Measurements from ENCODE around the gene SNRPD1. TPM values are rescaled to one million over a fixed set of nuclear protein-coding genes. Genes with fewer than 3 reads are reported as not detected.
"Not testable (repeated sequence)": the region's sequence is repeated elsewhere in the genome, so short reads cannot be mapped to it uniquely, and the experiment has no call there.

SNRPD1 gene
- polyA plus RNA-seq, 1 experiment: 5.8 TPM

DNA sequence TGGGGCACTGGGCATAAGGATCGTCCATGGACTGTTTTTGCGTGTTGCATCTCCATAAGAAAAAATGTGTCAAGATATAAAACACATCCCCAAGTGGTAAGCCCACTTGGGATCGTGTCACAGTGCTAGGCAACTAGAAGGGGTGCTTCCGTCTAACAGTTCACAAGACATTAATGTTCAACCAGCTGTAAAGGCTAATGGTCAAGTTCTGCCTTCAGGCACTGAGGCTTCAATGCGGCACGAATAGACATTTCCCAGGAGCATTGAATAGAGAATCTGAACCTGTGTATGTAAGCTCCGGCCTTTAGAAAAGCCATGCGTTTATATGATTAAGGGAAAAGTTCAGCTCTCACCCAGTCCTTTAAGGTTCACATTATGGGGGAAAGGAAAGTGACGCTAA lies 50.5 kb downstream of the SNRPD1 start:
- H3K4me3 ChIP-seq (ENCODE audit: low read depth, low read length): no peak overlapping the region
- no peak for DNase-seq (ENCODE audit: low read depth)
- no peaks in the 10 kb centered on the region for H3K36me3 ChIP-seq (ENCODE audit: control insufficient read depth, insufficient read depth, low read length)
- ChIA-PET CTCF (no interaction called here), POLR2A (no interaction called here)
- no peak for TF ChIP-seq CTCF (IDR thresholded peaks at IDR 0.05; ENCODE audit: insufficient read depth, low read depth, low read length)
- no peaks in the 10 kb centered on the region for H3K27me3 ChIP-seq (ENCODE audit: control insufficient read depth, insufficient read depth, low read length)

DNA sequence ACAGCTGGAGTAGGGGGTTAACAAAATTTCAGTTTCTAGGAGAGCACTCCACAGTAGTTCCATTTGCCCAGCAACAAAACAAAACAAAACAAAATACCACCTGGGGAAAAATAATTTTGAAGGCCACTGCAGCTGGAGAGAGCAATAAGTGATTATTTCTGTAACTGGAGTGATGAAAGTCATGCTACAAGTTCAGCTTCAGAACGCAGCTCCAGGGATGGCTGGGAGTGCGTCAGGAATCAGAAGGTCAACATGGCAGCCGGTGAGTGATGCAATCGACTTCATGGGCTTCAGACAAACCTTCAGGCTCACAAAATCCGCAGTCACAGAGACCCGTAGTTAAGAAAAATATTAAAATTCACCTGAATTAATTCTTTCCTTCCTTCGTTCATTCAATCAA lies 51.5 kb downstream of the SNRPD1 start:
- ChIA-PET CTCF (no interaction called here), POLR2A (interaction anchor here (0.6 kb wide), 1 partner anchor 107 kb away, joined by 7 read pairs; no protein-coding TSS in a partner anchor)
- no peak for TF ChIP-seq CTCF (IDR thresholded peaks at IDR 0.05; ENCODE audit: insufficient read depth, low read depth, low read length)
- H3K4me3 ChIP-seq (ENCODE audit: low read depth, low read length): no peak overlapping the region
- H3K27me3 ChIP-seq (ENCODE audit: control insufficient read depth, insufficient read depth, low read length): no peaks in the 10 kb centered on the region
- DNase-seq (ENCODE audit: low read depth): no peak
- no peaks in the 10 kb centered on the region for H3K36me3 ChIP-seq (ENCODE audit: control insufficient read depth, insufficient read depth, low read length)

- DNase-seq (ENCODE audit: low read depth): no peak
- Histone ChIP-seq H3K4me3 (ENCODE audit: low read depth, low read length) (no peak overlapping the region), H3K27me3 (ENCODE audit: control insufficient read depth, insufficient read depth, low read length) (no peaks in the 10 kb centered on the region), H3K36me3 (ENCODE audit: control insufficient read depth, insufficient read depth, low read length) (no peaks in the 10 kb centered on the region)
- ChIA-PET POLR2A (interaction anchor here (0.6 kb wide), 1 partner anchor 107 kb away, joined by 7 read pairs; no protein-coding TSS in a partner anchor), CTCF (no interaction called here)
- no peak for TF ChIP-seq CTCF (IDR thresholded peaks at IDR 0.05; ENCODE audit: insufficient read depth, low read depth, low read length)
Measured at GRCh38 chr18:21664069-21664468, 52.0 kb downstream of the SNRPD1 start.

DNA sequence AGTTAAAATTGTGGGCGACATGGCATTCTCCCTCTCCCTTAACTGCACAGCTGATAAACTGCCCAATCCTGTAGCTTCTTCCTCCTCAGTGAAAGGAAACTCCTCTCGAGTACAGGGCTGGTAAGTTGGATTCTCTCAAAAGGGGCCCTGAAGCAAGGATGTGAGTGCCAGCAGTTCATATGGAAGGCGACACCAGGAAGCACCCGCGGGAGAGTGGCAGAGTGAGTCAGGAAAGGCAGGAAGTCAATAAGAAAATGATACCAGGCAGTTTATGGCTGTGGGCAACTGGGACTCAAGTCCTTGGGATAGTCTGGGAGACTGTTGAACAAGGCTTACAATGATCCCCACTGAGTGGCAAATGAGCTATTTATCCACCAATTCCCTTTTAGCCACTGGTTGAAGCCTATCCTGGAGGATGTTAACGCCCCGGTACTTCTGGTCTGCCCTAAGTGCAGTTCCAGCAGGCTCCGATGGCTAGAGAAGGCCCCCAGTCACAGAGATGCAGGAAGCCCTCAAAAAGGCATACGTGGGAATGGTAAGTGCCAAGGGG lies 57.7 kb downstream of the SNRPD1 start:
- Histone ChIP-seq H3K36me3 (ENCODE audit: control insufficient read depth, insufficient read depth, low read length) (no peaks in the 10 kb centered on the region), H3K27me3 (ENCODE audit: control insufficient read depth, insufficient read depth, low read length) (no peaks in the 10 kb centered on the region), H3K4me3 (ENCODE audit: low read depth, low read length) (no peak overlapping the region)
- POLR2A ChIA-PET: no interaction called here
- CTCF ChIA-PET: interaction anchor here (0.6 kb wide), 1 partner anchor 44 kb away, joined by 3 read pairs; no protein-coding TSS in a partner anchor
- no peak for DNase-seq (ENCODE audit: low read depth)
- no peak for TF ChIP-seq CTCF (IDR thresholded peaks at IDR 0.05; ENCODE audit: insufficient read depth, low read depth, low read length)

- ChIA-PET POLR2A (no interaction called here), CTCF (interaction anchor here (1.2 kb wide), 1 partner anchor 10 kb away, joined by 3 read pairs; no protein-coding TSS in a partner anchor)
- no peaks in the 10 kb centered on the region for H3K36me3 ChIP-seq (ENCODE audit: control insufficient read depth, insufficient read depth, low read length)
- H3K27me3 ChIP-seq (ENCODE audit: control insufficient read depth, insufficient read depth, low read length): no peaks in the 10 kb centered on the region
- no peak for DNase-seq (ENCODE audit: low read depth)
- TF ChIP-seq CTCF (IDR thresholded peaks at IDR 0.05; ENCODE audit: insufficient read depth, low read depth, low read length): no peak
- H3K4me3 ChIP-seq (ENCODE audit: low read depth, low read length): no peak overlapping the region
Measured at GRCh38 chr18:21672521-21673267, 60.6 kb downstream of the SNRPD1 start.

- H3K4me3 ChIP-seq (ENCODE audit: low read depth, low read length); DNase-seq (ENCODE audit: low read depth); H3K27me3 ChIP-seq (ENCODE audit: control insufficient read depth, insufficient read depth, low read length); POLR2A ChIA-PET; H3K36me3 ChIP-seq (ENCODE audit: control insufficient read depth, insufficient read depth, low read length): not testable (repeated sequence)
- CTCF ChIA-PET: interaction anchor here (0.9 kb wide), 1 partner anchor 31 kb away, joined by 4 read pairs; no protein-coding TSS in a partner anchor
Measured at GRCh38 chr18:21675354-21675753, 63.2 kb downstream of the SNRPD1 start.
